ENCODE data around the gene ABLIM3.

Gene ABLIM3

GRCh38 chr5:149133795-149134777, 7.2 kb upstream of the ABLIM3 start:
- no peak for DNase-seq

- DNase-seq, result no peak
These were observed 6.4 kb upstream of the ABLIM3 start for GRCh38 chr5:149134778-149135500.

- no peak for DNase-seq
These were observed 5.6 kb upstream of the ABLIM3 start for GRCh38 chr5:149135536-149136201.

- no peak for DNase-seq
These were observed 2.9 kb upstream of the ABLIM3 start for GRCh38 chr5:149138182-149138923.

DNA sequence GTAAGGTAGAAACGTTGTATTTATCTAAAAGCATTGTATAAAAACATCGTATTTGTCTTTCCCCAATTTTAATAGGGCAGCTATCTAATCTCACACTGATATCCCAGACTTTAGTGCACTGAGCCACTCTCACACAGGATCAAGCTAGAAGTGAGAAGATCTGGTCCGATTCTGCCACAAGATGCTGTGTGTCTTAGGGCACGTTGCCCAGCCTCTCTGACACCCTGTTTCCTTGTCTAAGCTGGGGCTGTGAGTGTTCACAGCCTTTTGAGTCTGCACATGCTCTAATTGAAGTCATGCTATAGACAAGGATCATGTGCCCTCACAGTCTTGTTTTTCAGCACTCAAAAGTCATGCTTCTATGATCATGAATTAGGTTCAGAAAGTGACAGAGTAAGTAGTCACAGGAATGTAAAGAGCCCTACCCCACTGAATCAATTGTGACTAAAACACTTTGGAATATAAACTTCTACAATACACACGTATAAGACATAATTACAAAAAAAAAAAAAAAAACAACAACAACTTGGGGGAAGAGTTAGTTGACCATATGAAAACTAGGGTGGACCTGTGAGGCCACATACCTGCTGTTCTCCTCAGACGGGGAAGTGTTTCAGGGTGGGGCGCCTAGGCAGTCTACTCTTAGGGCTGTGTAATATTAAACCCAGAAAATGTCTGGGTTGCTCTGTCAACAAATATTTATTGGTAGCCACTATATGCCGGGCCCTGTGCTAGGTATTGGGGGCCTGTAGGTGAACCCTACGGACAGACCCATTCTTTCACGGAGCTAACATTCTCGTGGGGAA, 893 bp upstream of the ABLIM3 start:
- no peak for DNase-seq

DNA sequence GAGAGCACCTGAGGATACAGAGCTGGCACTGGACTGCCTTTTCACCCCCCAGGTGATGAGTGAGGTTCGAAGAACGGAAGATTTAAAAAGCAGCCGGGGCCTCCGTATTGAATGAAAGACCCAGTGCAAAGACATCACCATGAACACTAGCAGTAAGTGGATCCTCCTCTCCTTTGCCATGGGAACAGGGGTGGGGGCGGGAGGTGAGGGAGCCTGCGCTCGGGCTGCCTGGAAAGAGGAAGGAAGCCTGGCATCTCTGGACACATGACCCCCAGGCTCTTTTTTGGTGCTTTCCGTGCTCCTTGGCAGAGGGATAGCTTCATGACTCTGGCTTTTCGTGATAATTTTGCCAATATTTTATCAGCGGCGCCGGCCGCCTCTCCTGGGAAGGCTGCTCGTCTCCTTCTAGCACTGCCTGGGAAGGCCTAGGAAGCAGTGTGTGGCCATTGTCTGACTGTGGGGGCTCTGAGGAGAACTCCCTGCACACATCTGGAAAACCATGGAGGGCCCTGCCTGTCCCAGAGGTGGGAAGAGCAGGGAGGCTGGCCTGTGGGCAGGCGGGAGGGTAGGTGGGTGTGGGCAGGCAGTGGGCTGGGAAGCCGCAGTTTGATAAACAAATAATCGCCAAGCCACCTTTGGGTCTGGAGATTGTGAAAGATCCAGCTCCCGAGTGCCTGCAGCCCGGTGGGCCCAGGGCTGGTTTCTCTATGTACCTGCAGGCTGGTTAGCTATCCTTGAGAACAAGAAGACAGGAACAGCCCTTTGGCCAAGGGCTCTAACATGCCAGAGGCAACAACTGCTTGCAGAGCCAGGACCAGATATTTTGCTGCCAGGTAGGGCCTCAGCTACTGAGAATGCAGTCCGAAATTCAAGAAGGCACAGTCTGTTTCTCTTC, 911 bp downstream of the ABLIM3 start:
- no peak for DNase-seq

GRCh38 chr5:149143470-149143869, 2.2 kb downstream of the ABLIM3 start:
- DNase-seq, result no peak

DNA sequence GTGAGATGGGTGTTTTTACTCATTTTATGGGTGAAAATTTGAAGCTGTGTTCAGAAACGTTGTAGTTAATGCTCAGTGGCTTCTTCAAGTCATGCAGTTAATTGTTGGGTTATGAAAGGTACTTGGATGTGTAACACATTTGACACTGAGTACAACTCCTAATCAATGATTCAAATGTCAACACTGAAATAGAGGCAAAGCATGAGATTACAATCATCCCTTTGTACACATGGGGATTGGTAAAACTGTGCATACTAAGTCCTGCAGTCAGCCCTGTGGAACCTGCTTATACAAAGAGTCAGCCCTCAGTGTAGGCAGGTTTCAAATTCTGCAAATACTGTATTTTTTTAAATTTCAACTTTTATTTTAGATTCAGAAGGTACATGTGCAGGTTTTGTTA, 3.3 kb downstream of the ABLIM3 start:
- DNase-seq, result no peak

GRCh38 chr5:149145138-149145537, 3.8 kb downstream of the ABLIM3 start:
- DNase-seq, result no peak

DNA sequence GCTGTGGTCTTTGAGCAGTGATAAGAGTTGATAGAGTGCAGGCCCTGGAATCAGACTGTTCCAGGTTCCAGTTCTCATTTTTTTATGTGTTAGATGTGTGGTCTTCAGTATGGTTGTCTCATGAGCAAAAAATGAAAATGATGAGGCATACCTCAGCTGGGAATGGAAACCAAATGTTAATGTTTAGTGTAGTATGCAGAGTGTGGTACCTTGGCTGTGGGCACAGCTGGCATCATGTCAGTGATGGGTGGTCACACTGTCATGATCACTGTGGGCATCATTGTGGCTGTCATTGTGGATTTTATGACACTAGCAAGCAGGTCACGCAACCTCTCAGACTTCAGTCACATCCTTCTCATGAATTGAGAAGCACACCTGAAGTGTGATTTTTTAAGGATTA, 6.4 kb downstream of the ABLIM3 start:
- DNase-seq, result no peak

GRCh38 chr5:149149942-149150341, 8.6 kb downstream of the ABLIM3 start:
- no peak for DNase-seq

DNA sequence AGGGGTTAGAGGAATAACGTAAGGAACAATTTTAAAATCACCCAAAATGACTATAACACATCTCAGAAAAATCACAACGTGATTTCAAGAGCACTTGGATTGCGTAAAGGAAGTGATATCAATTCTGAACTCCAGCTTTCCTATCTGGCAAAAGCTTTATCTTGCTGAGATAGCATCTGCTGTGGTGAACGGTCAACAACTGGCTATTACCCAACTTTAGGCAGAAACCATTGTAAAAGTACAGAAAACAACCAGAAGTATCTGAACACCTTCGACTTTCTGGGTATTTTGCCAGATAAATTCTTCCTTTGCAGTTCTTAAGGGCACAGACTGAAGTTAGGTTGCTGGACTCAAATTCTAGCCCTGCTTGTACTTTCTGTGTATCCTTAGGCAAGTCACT, 9.2 kb downstream of the ABLIM3 start:
- DNase-seq, result no peak

GRCh38 chr5:149151717-149152116, 10.4 kb downstream of the ABLIM3 start:
- no peak for DNase-seq

DNA sequence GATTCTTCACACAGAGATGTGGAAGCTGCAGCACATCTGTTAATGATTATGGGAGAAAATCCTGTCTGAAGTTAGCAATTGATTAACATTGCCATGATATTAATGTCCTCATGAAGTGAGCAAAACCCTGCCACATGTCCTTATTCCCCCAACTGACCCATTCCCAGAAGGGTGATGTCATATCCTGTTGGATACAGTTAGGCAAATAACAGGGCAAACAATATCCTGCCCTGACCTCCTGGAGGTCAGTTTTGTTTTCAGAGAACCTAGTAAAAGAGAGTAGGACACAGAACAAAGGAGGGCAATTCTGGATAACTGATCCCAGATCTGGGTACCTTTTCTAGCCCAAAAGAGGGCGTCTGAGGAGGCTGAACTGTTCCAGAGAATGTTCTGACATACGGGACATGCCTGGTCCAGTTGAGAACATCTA, 11.0 kb downstream of the ABLIM3 start:
- no peak for DNase-seq

GRCh38 chr5:149153193-149153750, 12.0 kb downstream of the ABLIM3 start:
- no peak for DNase-seq

GRCh38 chr5:149153751-149154610, 12.7 kb downstream of the ABLIM3 start:
- DNase-seq, result no peak

GRCh38 chr5:149154650-149155049, 13.4 kb downstream of the ABLIM3 start:
- no peak for DNase-seq

- DNase-seq, result peak; percentile 28
These were observed 15.3 kb downstream of the ABLIM3 start for GRCh38 chr5:149156435-149157083.

- DNase-seq, result no peak
These were observed 16.0 kb downstream of the ABLIM3 start for GRCh38 chr5:149157330-149157729.
